Neutrophil (primary cell): ENCODE results near the gene JMJD6.
"Not testable (repeated sequence)": the region's sequence is repeated elsewhere in the genome, so short reads cannot be mapped to it uniquely, and the experiment has no call there.

Experiments
- H3K27ac ChIP-seq: fragments of 200-600 bp; sonication (generic); 2 replicates; pipeline ENCODE4 v1.5.1; 2016; ENCODE audit warnings: mild to moderate bottlenecking, moderate library complexity
- H3K27me3 ChIP-seq: fragments of 200-600 bp; sonication (generic); 2 replicates; pipeline ENCODE4 v1.6.0; 2016; ENCODE audit warnings: mild to moderate bottlenecking
- H3K36me3 ChIP-seq: fragments of 200-600 bp; sonication (generic); 2 replicates; pipeline ENCODE4 v1.5.1; 2017
- H3K4me1 ChIP-seq, 2 experiments: fragments of 200-600 bp in 1 of 2; sonication (generic) in 1 of 2; 1 replicate in 1 of 2; 2 replicates in 1 of 2; pipeline versions ENCODE4 v1.5.1 to v1.6.1; 2013 to 2016; ENCODE audit warnings: low read depth in 1 of 2, low read length in 1 of 2, mild to moderate bottlenecking in 1 of 2, moderate library complexity in 1 of 2; ENCODE audit not compliant: control insufficient read depth in 1 of 2, insufficient read depth in 1 of 2
- H3K4me3 ChIP-seq, 2 experiments: fragments of 200-600 bp in 1 of 2; sonication (generic) in 1 of 2; 1 replicate in 1 of 2; 2 replicates in 1 of 2; pipeline ENCODE4 v1.5.1; 2013 to 2016; ENCODE audit warnings: low read depth in 1 of 2, low read length in 1 of 2, mild to moderate bottlenecking in 1 of 2, moderate library complexity in 1 of 2
- H3K9me3 ChIP-seq: fragments of 200-600 bp; sonication (generic); 2 replicates; pipeline ENCODE4 v1.5.1; 2016
- CTCF ChIP-seq: fragments of 200-600 bp; sonication (generic); IDR thresholded peaks from 2 replicates; pipeline ENCODE4 v1.5.1; 2016; ENCODE audit warnings: antibody characterized with exemption

Gene JMJD6

DNA sequence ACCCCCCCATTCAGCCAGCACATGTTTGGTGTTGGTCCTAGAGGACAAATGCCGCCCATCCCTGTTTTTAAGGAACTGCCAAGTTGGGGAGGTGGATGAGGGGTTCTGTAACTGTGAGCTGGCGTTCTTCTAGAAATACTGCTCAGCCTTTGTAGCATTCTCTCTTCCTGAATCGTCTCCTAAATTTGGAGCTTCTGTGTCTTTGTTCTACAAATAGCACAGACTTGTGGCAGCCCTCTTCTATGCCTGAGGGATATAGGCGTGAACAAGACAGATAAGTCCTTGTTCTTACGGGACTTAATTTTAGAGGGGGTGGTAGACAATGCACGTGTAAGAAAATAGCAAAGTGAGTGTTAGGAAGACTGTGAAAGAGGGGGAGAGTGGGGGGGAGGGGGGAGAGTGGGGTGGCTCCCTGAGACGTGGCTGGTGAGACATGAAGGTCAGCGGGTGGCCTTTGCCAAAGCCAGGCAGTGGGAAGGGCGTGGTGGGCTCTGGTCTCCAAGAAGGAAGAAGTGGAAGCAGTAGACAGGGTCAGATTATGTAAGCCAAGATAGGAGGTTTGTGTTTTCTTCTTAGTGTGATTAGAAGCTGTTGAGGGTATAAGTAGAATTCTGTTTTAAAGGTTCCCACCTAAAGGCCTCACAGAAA, 21.4 kb upstream of the JMJD6 start:
- H3K4me1 ChIP-seq: no peaks in the 10 kb centered on the region
- no peak overlapping the region for H3K27ac ChIP-seq
- no peak overlapping the region for H3K4me3 ChIP-seq
- no peak for TF ChIP-seq CTCF
- H3K36me3 ChIP-seq: peaks cover 60% of the 10 kb centered on the region
- H3K27me3 ChIP-seq: no peaks in the 10 kb centered on the region
- H3K9me3 ChIP-seq: no peaks in the 10 kb centered on the region

GRCh38 chr17:76745785-76746184, 19.4 kb upstream of the JMJD6 start:
- H3K27ac ChIP-seq, H3K9me3 ChIP-seq, H3K27me3 ChIP-seq, H3K4me1 ChIP-seq, H3K4me3 ChIP-seq: not testable (repeated sequence)
- H3K36me3 ChIP-seq: peaks cover 63% of the 10 kb centered on the region

- H3K27me3 ChIP-seq: no peaks in the 10 kb centered on the region
- H3K4me1 ChIP-seq: no peaks in the 10 kb centered on the region
- TF ChIP-seq CTCF: no peak
- no peaks in the 10 kb centered on the region for H3K9me3 ChIP-seq
- H3K27ac ChIP-seq: no peak overlapping the region
- peaks cover 63% of the 10 kb centered on the region for H3K36me3 ChIP-seq
- H3K4me3 ChIP-seq: no peak overlapping the region
These were observed 18.3 kb upstream of the JMJD6 start for GRCh38 chr17:76744747-76745146.

GRCh38 chr17:76742958-76743357, 16.6 kb upstream of the JMJD6 start:
- H3K36me3 ChIP-seq: peaks cover 56% of the 10 kb centered on the region
- H3K4me1 ChIP-seq: peaks cover 10 to 14% of the 10 kb centered on the region in 2 experiments
- H3K27ac ChIP-seq: no peak overlapping the region
- no peaks in the 10 kb centered on the region for H3K9me3 ChIP-seq
- TF ChIP-seq CTCF: no peak
- H3K27me3 ChIP-seq: no peaks in the 10 kb centered on the region
- no peak overlapping the region for H3K4me3 ChIP-seq

DNA sequence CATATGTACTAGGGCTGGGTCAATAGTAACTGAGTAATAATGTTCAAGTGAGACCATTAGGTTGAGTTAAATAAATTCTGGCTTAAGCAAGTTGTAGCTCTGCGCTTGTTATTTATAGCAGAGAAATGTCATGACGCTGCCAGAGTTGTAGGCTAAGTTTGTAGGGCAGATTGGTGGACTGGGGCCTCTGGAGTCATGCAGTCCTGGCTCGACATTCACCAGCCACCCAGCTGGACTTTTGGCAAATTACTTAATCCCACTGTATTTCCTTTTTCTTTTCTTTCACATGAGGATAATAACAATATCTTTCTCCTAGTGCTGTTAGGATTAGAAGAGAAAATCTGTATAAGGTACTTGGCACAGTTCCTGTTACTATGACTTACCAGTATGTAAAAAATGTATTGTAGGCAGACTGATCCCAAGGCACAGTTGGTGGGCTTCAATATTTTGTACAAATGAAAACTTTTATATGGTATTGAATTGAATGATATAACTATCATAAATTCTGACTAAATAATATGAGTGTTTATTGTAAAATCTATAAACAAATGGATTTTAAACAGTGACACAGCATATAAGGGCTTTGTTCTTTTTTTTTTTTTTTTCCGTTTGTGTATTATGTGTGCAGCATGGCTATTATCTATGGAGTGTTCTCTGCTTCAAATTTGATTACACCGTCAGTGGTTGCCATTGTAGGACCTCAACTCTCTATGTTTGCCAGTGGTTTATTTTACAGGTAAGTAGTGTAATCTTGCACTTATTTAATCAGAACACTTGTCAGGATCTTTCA, 14.1 kb upstream of the JMJD6 start:
- H3K36me3 ChIP-seq: peaks cover 39% of the 10 kb centered on the region
- H3K4me3 ChIP-seq: no peak overlapping the region
- no peaks in the 10 kb centered on the region for H3K27me3 ChIP-seq
- H3K27ac ChIP-seq: no peak overlapping the region
- TF ChIP-seq CTCF: no peak
- no peaks in the 10 kb centered on the region for H3K9me3 ChIP-seq
- peaks cover 18 to 21% of the 10 kb centered on the region in 2 experiments for H3K4me1 ChIP-seq

DNA sequence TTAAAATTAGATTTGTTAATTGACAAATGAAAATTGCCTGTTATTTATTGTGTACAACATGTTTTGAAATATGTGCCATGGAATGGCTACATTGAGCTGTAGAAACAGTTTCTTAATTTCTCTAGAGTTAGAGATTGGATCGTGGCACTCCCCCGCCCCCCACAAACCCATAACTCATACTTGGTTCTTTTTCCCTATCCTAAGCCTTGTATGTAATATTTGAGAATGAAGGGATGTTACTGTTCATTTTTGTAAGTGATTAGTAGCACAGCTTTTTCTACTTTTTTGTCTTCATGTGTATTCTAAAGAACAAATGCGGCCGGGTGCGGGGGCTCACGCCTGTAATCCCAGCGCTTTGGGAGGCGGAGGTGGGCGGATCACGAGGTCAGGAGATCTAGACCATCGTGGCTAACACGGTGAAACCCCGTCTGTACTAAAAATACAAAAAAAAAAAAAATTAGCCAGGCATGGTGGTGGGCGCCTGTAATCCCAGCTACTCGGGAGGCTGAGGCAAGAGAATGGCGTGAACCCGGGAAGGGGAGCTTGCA, 13.2 kb upstream of the JMJD6 start:
- not testable (repeated sequence) for H3K27ac ChIP-seq

More for the DNA sequence above, 13.2 kb upstream of the JMJD6 start:
- Histone ChIP-seq H3K4me1 (peaks cover 27 to 30% of the 10 kb centered on the region in 2 experiments), H3K36me3 (peaks cover 36% of the 10 kb centered on the region)
- not testable (repeated sequence) for H3K9me3 ChIP-seq, H3K4me3 ChIP-seq, H3K27me3 ChIP-seq
